Activated naive CD8-positive, alpha-beta T cell treated with anti-CD3 and anti-CD28 coated beads for 36 hours (primary cell): Measurements from ENCODE around the gene SIAE. TPM values are rescaled to one million over a fixed set of nuclear protein-coding genes. Genes with fewer than 3 reads are reported as not detected.

Experiments used
- DNase-seq: peaks from one replicate; pipeline ENCODE4 v3.0.0; 2021
- H3K27ac Mint-ChIP-seq: one replicate; pipeline ENCODE4 v1.8.0; 2022; ENCODE audit warnings: mild to moderate bottlenecking, moderate library complexity, mixed read lengths
- H3K27me3 Mint-ChIP-seq: one replicate; pipeline ENCODE4 v1.8.0; 2022; ENCODE audit warnings: mild to moderate bottlenecking, mixed read lengths
- H3K36me3 Mint-ChIP-seq: one replicate; pipeline ENCODE4 v1.8.0; 2021; ENCODE audit warnings: mild to moderate bottlenecking, mixed read lengths
- H3K4me1 Mint-ChIP-seq: one replicate; pipeline ENCODE4 v1.8.0; 2021; ENCODE audit warnings: mixed read lengths
- H3K4me3 Mint-ChIP-seq: one replicate; pipeline ENCODE4 v1.8.0; 2022; ENCODE audit warnings: mild to moderate bottlenecking, moderate library complexity, mixed read lengths
- H3K9me3 Mint-ChIP-seq: one replicate; pipeline ENCODE4 v1.8.0; 2022; ENCODE audit warnings: mixed read lengths
- total RNA-seq, 2 experiments: library from RNA; stranded (reverse); gene quantifications; one replicate each; pipeline ENCODE4 v1.2.3, GENCODE V29; 2021

The SIAE gene
- total RNA-seq, 2 experiments from 2014 or later: 4.5 to 6.9 TPM

DNA sequence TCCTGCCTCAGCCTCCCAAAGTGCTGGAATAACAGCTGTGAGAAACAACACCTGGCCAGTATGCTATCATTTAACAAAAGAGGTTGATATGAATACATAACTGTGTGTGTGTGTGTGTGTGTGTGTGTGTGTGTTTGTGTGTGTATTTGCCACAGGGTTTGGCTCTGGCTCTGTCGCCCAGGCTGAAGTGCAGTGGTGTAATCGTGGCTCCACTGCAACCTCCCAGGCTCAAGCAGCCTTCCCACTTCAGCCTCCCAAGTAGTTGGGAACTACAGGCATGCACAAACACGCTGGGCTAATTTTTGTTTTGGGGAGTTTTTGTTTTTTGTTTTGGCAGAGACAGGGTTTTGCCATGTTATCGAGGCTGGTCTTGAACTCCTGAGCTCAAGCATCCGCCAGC lies 4.9 kb upstream of the SIAE start:
- no peak overlapping the region for H3K27ac Mint-ChIP-seq
- DNase-seq: no peak
- H3K27me3 Mint-ChIP-seq: no peaks in the 10 kb centered on the region
- peaks cover 9% of the 10 kb centered on the region for H3K9me3 Mint-ChIP-seq
- peaks cover 7% of the 10 kb centered on the region for H3K4me1 Mint-ChIP-seq
- H3K36me3 Mint-ChIP-seq: peaks cover 8% of the 10 kb centered on the region
- H3K4me3 Mint-ChIP-seq: no peak overlapping the region

- no peak for DNase-seq
- Mint-ChIP-seq H3K9me3 (peaks cover 1% of the 10 kb centered on the region), H3K27me3 (no peaks in the 10 kb centered on the region), H3K4me3 (no peak overlapping the region), H3K4me1 (peaks cover 20% of the 10 kb centered on the region), H3K27ac (no peak overlapping the region), H3K36me3 (peaks cover 5% of the 10 kb centered on the region)
Observed at GRCh38 chr11:124676386-124676785, 2.8 kb upstream of the SIAE start.

- H3K27ac Mint-ChIP-seq: peak overlapping the region; percentile 90
- peaks cover 21% of the 10 kb centered on the region for H3K4me1 Mint-ChIP-seq
- peaks cover 6% of the 10 kb centered on the region for H3K36me3 Mint-ChIP-seq
- H3K9me3 Mint-ChIP-seq: peaks cover 4% of the 10 kb centered on the region
- H3K27me3 Mint-ChIP-seq: no peaks in the 10 kb centered on the region
- peak overlapping the region; percentile 92 for H3K4me3 Mint-ChIP-seq
- DNase-seq: no peak
Observed at GRCh38 chr11:124674571-124674970, 1.0 kb upstream of the SIAE start.

DNA sequence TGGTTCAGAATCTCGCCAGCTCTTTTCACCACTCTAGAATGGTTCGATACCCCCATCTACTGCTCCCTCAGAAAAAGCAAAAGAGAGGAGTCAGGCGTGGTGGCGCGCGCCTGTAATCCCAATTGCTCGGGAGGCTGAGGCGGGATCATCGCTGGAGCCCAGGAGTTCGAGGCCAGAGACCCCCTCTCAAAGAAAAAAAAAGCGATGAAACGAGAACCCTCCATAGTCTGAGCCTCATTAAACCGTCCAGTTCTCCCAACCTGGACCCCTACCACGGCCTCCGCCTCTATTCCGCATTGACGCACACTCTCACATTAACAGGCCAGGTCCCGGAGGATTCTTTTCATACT lies 604 bp upstream of the SIAE start:
- H3K4me3 Mint-ChIP-seq: peak overlapping the region; percentile 92
- H3K27me3 Mint-ChIP-seq: no peaks in the 10 kb centered on the region
- DNase-seq: no peak
- H3K9me3 Mint-ChIP-seq: peaks cover 4% of the 10 kb centered on the region
- peak overlapping the region; percentile 90 for H3K27ac Mint-ChIP-seq
- H3K4me1 Mint-ChIP-seq: peaks cover 21% of the 10 kb centered on the region
- H3K36me3 Mint-ChIP-seq: peaks cover 6% of the 10 kb centered on the region

DNA sequence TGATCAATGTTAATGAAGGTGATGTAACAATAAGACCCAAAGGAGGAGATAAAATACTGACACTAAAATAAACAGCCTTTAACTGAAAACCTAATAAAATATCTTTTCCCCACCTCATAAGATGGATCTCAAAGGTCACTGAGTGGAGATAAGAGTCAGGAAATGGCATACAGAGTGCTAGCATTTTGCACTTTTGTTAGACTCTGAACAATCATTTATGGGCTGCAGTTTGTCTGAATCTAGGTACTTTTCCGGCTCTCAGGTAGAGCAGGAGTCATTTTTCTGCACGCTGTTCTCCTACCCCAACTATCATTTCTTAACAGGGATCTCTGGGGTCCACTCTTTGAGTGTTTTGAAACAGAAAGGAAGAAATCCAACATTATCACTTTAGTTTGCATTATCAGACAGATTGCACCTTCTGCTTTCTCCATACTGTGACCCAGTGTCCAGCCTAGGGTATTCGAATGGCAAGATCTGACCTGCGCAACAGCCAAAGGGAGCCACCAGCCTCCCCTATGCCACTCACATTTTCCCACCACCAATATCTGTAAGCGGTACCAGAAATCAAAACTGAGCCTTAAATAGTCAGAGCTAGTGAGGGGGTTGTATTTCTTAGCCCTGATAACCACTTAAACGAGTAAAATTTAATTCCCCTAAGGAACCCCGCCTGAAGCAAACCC lies 863 bp downstream of the SIAE start:
- H3K9me3 Mint-ChIP-seq: peaks cover 4% of the 10 kb centered on the region
- peak overlapping the region; percentile 90 for H3K27ac Mint-ChIP-seq
- H3K4me3 Mint-ChIP-seq: peak overlapping the region; percentile 92
- H3K36me3 Mint-ChIP-seq: peaks cover 6% of the 10 kb centered on the region
- H3K27me3 Mint-ChIP-seq: no peaks in the 10 kb centered on the region
- H3K4me1 Mint-ChIP-seq: peaks cover 21% of the 10 kb centered on the region
- no peak for DNase-seq

GRCh38 chr11:124670732-124671131 lies 2.8 kb downstream of the SIAE start:
- Mint-ChIP-seq H3K4me3 (peak overlapping the region; percentile 22), H3K36me3 (peaks cover 6% of the 10 kb centered on the region), H3K27ac (peak overlapping the region; percentile 59), H3K9me3 (peaks cover 4% of the 10 kb centered on the region), H3K4me1 (peaks cover 20% of the 10 kb centered on the region), H3K27me3 (no peaks in the 10 kb centered on the region)
- DNase-seq: peak; percentile 28

- Mint-ChIP-seq H3K27me3 (no peaks in the 10 kb centered on the region), H3K4me1 (peaks cover 14% of the 10 kb centered on the region), H3K27ac (no peak overlapping the region), H3K4me3 (no peak overlapping the region), H3K9me3 (peaks cover 4% of the 10 kb centered on the region), H3K36me3 (peaks cover 6% of the 10 kb centered on the region)
- peak; percentile 23 for DNase-seq
Observed at GRCh38 chr11:124669193-124669592, 4.3 kb downstream of the SIAE start.

GRCh38 chr11:124667601-124668000 lies 5.9 kb downstream of the SIAE start:
- H3K27ac Mint-ChIP-seq: no peak overlapping the region
- H3K9me3 Mint-ChIP-seq: peaks cover 4% of the 10 kb centered on the region
- peaks cover 8% of the 10 kb centered on the region for H3K4me1 Mint-ChIP-seq
- H3K27me3 Mint-ChIP-seq: no peaks in the 10 kb centered on the region
- H3K4me3 Mint-ChIP-seq: no peak overlapping the region
- H3K36me3 Mint-ChIP-seq: peaks cover 6% of the 10 kb centered on the region
- no peak for DNase-seq

DNA sequence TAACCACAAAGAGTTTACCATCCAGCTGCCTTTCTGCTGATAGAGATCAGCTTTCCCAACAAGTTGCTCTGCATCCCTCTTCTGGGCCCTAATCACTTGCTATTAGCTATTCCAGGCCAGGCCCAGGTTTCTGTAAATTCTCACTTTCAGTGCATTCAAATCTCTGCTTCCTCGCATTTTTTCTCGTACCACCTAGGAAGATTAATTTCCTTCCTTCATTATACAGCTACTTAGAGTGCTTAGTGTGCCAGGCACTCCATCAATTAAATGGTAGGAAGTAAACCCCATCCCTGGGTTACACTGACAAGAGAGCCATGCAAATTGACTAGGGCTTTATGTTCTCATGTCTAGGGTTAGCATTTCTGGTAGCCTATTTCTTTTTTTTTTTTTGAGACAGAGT lies 9.7 kb downstream of the SIAE start:
- Mint-ChIP-seq H3K27me3 (no peaks in the 10 kb centered on the region), H3K4me1 (no peaks in the 10 kb centered on the region), H3K4me3 (no peak overlapping the region), H3K9me3 (no peaks in the 10 kb centered on the region), H3K36me3 (peaks cover 2% of the 10 kb centered on the region), H3K27ac (no peak overlapping the region)
- DNase-seq: no peak

DNA sequence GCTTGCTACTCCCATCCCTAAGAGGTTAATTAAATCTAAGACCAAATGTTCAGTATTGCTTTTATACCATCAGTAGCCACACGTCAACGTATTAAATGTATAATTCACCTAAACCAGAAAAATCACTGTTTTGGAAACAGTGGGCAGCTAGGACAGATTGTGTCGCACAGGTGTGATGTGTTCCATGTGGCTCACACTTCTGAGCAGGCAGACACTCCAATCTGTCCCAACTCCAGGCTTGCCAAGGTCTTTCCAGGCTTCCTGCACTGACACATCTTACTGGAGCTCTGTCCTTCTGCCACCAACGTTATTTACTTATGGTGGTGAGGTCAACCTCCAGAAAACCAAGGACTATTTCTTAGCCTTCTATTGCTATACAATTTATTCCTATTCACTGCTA lies 11.4 kb downstream of the SIAE start:
- no peak for DNase-seq
- H3K4me3 Mint-ChIP-seq: no peak overlapping the region
- H3K27me3 Mint-ChIP-seq: no peaks in the 10 kb centered on the region
- H3K27ac Mint-ChIP-seq: no peak overlapping the region
- H3K9me3 Mint-ChIP-seq: no peaks in the 10 kb centered on the region
- H3K36me3 Mint-ChIP-seq: peaks cover 2% of the 10 kb centered on the region
- no peaks in the 10 kb centered on the region for H3K4me1 Mint-ChIP-seq

GRCh38 chr11:124661553-124661952 lies 12.0 kb downstream of the SIAE start:
- Mint-ChIP-seq H3K4me3 (no peak overlapping the region), H3K36me3 (peaks cover 2% of the 10 kb centered on the region), H3K9me3 (no peaks in the 10 kb centered on the region), H3K27ac (no peak overlapping the region), H3K27me3 (no peaks in the 10 kb centered on the region), H3K4me1 (no peaks in the 10 kb centered on the region)
- no peak for DNase-seq

DNA sequence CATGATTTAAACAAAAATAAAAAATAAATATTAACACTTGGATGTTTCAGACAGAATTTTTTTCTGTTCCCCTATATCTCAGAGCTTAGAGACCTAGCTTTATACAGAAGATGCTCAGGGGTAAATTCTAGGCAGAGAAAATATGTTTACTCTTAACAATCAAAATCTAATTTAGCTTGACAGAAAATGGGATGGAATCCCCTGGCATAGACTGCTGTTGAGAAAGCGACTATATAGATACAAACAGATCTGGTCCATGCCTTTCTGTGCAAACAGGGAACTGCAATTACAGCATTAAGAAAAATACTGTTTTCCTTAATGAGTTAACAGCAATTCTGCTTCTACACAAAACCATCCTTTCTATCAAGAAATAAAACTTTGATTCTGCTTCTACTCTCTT lies 14.6 kb downstream of the SIAE start:
- no peak for DNase-seq
- Mint-ChIP-seq H3K36me3 (peaks cover 2% of the 10 kb centered on the region), H3K4me1 (no peaks in the 10 kb centered on the region), H3K9me3 (no peaks in the 10 kb centered on the region), H3K4me3 (no peak overlapping the region), H3K27me3 (no peaks in the 10 kb centered on the region), H3K27ac (no peak overlapping the region)

DNA sequence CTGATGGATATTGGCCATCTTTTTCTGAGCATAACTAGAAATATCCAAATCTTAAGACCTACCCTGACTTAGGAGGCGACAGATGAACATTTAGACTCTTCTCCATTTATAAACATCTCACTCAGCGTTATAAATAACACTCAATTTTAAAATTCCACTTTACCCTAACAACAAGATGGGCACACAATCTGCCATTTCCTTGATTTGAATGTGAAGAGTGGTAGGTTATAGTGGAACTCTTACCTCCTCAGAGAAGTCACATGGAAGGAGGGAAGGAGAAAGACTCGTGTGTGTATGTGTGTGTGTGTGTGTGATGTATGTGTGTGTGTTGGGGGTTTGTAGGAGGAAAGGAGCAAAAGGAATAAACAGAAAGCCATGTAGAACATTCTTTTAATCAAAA lies 15.0 kb downstream of the SIAE start:
- no peak for DNase-seq
- H3K4me1 Mint-ChIP-seq: no peaks in the 10 kb centered on the region
- no peak overlapping the region for H3K27ac Mint-ChIP-seq
- no peaks in the 10 kb centered on the region for H3K9me3 Mint-ChIP-seq
- H3K4me3 Mint-ChIP-seq: no peak overlapping the region
- no peaks in the 10 kb centered on the region for H3K27me3 Mint-ChIP-seq
- H3K36me3 Mint-ChIP-seq: peaks cover 2% of the 10 kb centered on the region

- no peaks in the 10 kb centered on the region for H3K9me3 Mint-ChIP-seq
- no peaks in the 10 kb centered on the region for H3K4me1 Mint-ChIP-seq
- peaks cover 4% of the 10 kb centered on the region for H3K36me3 Mint-ChIP-seq
- no peak overlapping the region for H3K4me3 Mint-ChIP-seq
- H3K27ac Mint-ChIP-seq: no peak overlapping the region
- no peaks in the 10 kb centered on the region for H3K27me3 Mint-ChIP-seq
- DNase-seq: no peak
Observed at GRCh38 chr11:124657904-124658303, 15.6 kb downstream of the SIAE start.

GRCh38 chr11:124656774-124657630 lies 16.5 kb downstream of the SIAE start:
- Mint-ChIP-seq H3K9me3 (no peaks in the 10 kb centered on the region), H3K27me3 (no peaks in the 10 kb centered on the region), H3K4me3 (no peak overlapping the region), H3K27ac (no peak overlapping the region), H3K4me1 (no peaks in the 10 kb centered on the region), H3K36me3 (peaks cover 7% of the 10 kb centered on the region)
- DNase-seq: no peak

DNA sequence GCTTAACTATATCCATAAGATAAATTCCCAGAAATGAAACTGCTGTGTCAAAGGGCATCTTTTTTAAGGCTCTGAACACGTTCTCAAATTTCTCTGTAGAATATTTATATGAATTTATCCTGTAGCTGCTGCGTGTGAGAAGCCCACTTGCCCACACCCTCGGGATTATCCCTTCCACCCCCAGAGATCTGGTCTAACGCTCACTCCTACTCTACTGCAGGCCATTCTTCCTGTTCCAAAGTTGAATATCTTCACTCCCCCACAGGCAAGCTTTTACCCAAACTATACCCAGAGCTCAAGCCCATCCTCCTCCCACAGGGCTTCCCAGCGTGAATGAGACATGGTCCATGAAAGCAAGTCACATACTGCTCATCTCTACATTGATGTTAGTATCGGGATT lies 24.9 kb downstream of the SIAE start:
- H3K9me3 Mint-ChIP-seq: no peaks in the 10 kb centered on the region
- H3K4me3 Mint-ChIP-seq: no peak overlapping the region
- no peak overlapping the region for H3K27ac Mint-ChIP-seq
- H3K4me1 Mint-ChIP-seq: no peaks in the 10 kb centered on the region
- peaks cover 5% of the 10 kb centered on the region for H3K36me3 Mint-ChIP-seq
- DNase-seq: no peak
- no peaks in the 10 kb centered on the region for H3K27me3 Mint-ChIP-seq
